Measurements from ENCODE around the gene GFOD2. TPM values are rescaled to one million over a fixed set of nuclear protein-coding genes. Genes with fewer than 3 reads are reported as not detected.
"Not testable (repeated sequence)": the region's sequence is repeated elsewhere in the genome, so short reads cannot be mapped to it uniquely, and the experiment has no call there.

GFOD2 gene
- total RNA-seq, 1 donor from 2014 or later: 21.9 TPM

DNA sequence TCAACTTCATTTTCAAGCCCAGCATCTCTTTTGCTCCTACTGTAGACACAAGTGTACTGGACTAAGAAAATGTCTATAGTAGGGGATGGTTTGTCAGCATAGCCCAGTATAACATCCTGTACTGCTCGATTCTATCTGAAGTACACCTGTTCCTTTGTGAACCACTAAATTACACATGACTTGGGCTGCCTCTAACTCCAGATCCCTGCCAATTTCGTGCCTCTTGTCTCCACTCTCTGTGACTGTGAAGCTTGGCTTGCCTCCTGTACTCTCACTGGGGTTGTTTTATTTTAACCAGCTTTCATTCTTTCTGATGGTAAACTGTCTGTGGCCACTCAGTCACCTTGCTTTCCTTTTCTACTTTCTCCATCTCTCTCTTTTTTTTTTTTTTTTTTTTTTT lies 24.5 kb downstream of the GFOD2 start:
- TF ChIP-seq, protein P1, sequence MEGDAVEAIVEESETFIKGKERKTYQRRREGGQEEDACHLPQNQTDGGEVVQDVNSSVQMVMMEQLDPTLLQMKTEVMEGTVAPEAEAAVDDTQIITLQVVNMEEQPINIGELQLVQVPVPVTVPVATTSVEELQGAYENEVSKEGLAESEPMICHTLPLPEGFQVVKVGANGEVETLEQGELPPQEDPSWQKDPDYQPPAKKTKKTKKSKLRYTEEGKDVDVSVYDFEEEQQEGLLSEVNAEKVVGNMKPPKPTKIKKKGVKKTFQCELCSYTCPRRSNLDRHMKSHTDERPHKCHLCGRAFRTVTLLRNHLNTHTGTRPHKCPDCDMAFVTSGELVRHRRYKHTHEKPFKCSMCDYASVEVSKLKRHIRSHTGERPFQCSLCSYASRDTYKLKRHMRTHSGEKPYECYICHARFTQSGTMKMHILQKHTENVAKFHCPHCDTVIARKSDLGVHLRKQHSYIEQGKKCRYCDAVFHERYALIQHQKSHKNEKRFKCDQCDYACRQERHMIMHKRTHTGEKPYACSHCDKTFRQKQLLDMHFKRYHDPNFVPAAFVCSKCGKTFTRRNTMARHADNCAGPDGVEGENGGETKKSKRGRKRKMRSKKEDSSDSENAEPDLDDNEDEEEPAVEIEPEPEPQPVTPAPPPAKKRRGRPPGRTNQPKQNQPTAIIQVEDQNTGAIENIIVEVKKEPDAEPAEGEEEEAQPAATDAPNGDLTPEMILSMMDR (IDR thresholded peaks at IDR 0.05; ENCODE audit: insufficient read depth, low read length, poor library complexity, severe bottlenecking): no peak
- Histone ChIP-seq H3K4me3 (ENCODE audit: low read depth, low read length) (no peak overlapping the region), H3K27me3 (ENCODE audit: control insufficient read depth, insufficient read depth, low read length) (no peaks in the 10 kb centered on the region), H3K36me3 (ENCODE audit: control insufficient read depth, insufficient read depth, low read length) (no peaks in the 10 kb centered on the region)
- DNase-seq (ENCODE audit: low read depth): no peak

DNA sequence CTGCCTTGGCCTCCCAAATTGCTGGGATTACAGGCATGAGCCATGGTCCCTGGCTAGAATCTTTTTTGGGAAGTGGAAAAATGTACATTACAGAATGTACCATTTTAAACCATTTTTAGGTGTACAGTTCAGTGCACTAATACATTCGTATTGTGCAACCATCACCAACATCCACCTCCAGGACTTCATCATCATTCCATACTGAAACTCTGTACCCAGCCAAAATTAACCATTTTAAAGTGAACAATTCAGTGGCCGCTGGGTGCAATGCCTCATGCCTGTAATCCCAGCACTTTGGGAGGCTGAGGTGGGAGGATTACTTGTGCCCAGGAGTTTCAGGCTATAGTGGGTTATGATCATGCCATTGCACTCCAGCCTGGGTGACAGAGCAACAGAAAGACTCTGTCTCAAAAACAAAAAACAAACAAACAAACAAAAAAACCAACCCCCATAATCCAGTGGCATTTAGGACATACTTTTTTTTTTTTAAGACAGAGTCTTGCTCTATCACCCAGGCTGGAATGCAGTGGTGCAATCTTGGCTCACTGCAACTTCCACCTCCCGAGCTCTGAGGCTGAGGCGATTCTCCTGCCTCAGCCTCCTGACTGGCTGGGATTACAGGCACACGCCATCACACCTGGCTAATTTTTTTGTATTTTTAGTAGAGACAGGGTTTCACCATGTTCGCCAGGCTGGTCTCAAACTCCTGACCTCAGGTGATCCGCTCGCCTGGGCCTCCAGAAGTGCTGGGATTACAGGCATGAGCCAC lies 25.4 kb downstream of the GFOD2 start:
- H3K36me3 ChIP-seq (ENCODE audit: control insufficient read depth, insufficient read depth, low read length); H3K27me3 ChIP-seq (ENCODE audit: control insufficient read depth, insufficient read depth, low read length); DNase-seq (ENCODE audit: low read depth); H3K4me3 ChIP-seq (ENCODE audit: low read depth, low read length): not testable (repeated sequence)

DNA sequence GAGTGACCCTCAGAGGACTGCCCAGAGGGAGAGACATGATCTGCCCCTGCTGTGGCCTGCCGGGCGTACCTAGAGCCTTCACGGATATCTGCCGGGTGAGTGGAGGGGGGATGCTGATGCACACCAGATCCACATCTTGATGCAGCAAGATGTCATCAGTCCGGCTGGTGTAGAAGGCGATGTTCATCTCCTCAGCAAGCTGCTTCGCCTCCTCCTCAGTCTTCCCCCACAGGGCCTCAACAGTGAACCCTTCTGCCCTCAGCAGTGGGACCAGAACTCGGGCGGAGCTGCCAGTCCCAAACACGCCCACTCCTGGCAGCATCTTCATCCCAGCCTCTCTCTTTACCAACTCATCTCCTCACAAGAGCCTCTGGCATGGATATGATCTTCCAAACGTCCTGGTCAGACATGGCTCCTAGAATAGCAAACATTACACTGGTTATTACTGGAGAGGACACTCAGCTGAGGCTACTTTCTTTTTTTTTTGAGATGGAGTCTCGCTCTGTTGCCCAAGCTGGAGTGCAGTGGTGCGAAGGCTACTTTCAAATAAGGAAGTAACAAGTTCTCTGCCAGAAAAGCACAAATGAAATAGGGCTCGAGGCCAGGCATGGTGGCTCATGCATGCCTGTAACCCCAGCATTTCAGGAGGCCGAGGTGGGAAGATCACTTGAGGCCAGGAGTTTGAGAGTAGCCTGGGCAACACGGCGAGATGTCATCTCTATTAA lies 33.6 kb downstream of the GFOD2 start:
- DNase-seq (ENCODE audit: low read depth): no peak
- peaks cover 4% of the 10 kb centered on the region for H3K36me3 ChIP-seq (ENCODE audit: control insufficient read depth, insufficient read depth, low read length)
- TF ChIP-seq, protein P1 (IDR thresholded peaks at IDR 0.05; ENCODE audit: insufficient read depth, low read length, poor library complexity, severe bottlenecking): no peak
- no peak overlapping the region for H3K4me3 ChIP-seq (ENCODE audit: low read depth, low read length)
- H3K27me3 ChIP-seq (ENCODE audit: control insufficient read depth, insufficient read depth, low read length): no peaks in the 10 kb centered on the region

DNA sequence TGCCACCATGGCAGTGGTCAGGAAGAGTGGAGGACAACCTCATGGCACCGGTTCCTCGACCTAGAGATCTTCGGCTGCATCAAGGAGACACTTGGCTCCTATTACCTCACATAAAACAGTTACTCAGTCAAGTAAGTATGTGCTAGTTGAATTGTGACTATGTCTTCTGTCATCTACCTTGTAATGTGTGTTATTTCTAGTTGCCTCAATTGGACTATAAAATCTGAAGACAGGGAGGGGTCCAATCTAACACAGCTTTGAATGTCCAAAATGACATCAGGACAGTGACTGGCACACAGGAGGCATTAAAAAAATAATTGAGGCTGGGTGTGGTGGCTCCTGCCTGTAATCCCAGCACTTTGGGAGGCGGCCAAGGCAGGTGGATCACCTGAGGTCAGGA lies 35.3 kb downstream of the GFOD2 start:
- DNase-seq (ENCODE audit: low read depth): no peak
- peaks cover 4% of the 10 kb centered on the region for H3K36me3 ChIP-seq (ENCODE audit: control insufficient read depth, insufficient read depth, low read length)
- no peaks in the 10 kb centered on the region for H3K27me3 ChIP-seq (ENCODE audit: control insufficient read depth, insufficient read depth, low read length)
- TF ChIP-seq, protein P1 (IDR thresholded peaks at IDR 0.05; ENCODE audit: insufficient read depth, low read length, poor library complexity, severe bottlenecking): no peak
- H3K4me3 ChIP-seq (ENCODE audit: low read depth, low read length): no peak overlapping the region

DNA sequence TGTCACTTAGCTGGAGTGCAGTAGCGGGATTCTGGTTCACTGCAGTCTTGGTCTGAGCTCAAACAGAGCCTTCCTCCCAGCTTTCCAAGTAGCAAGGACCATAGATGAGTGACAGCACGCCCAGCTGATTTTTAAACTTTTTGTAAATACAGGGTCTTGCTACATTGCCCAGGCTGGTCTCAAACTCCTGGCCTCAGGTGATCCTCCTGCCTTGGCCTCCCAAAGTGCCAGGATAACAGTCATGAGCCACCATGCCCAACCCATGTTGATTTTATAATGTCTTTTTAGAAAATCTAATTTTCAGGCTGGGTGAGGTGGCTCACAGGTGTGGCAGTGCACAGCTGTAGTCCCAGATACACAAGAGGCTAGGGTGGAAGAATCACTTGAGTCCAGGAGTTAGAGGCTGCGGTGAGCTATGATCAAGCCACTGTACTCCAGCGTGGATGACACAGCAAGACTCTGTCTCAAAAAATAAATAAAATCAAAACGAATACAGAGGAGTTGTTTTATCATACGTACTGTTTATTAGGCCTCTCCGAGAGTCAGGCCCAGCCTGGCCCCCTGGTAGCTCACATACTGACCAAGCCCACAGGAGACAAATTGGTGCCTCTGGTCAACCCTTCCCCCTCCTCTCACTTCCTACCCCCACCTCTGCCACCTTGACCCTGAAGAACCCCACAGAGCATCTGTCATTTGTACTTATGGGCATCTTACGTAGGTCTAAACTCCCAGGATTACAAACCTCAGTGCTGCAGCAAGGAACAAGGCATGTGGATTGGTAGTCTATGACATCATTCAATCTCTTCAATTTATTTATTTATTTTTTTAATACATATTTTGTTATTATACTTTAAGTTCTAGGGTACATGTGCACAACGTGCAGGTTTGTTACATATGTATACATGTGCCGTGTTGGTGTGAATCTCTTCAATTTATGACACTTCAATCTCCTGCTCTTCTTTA lies 38.9 kb downstream of the GFOD2 start:
- H3K27me3 ChIP-seq (ENCODE audit: control insufficient read depth, insufficient read depth, low read length): no peaks in the 10 kb centered on the region

More for the DNA sequence above, 38.9 kb downstream of the GFOD2 start:
- H3K4me3 ChIP-seq (ENCODE audit: low read depth, low read length): no peak overlapping the region
- TF ChIP-seq, protein P1 (IDR thresholded peaks at IDR 0.05; ENCODE audit: insufficient read depth, low read length, poor library complexity, severe bottlenecking): no peak
- H3K36me3 ChIP-seq (ENCODE audit: control insufficient read depth, insufficient read depth, low read length): peaks cover under 1% of the 10 kb centered on the region
- DNase-seq (ENCODE audit: low read depth): no peak

Measured in kidney epithelial cell (primary cell).